Karpas-422 (cell line): Measurements from ENCODE around the gene FHIT. TPM values are rescaled to one million over a fixed set of nuclear protein-coding genes. Genes with fewer than 3 reads are reported as not detected.

Source experiments
- DNase-seq: peaks from one replicate; pipeline ENCODE4 v3.0.0-alpha.2; 2015
- H2AFZ ChIP-seq: fragments of 200-600 bp; sonication (generic); 2 replicates; pipeline ENCODE4 v1.6.1; 2014; ENCODE audit warnings: antibody characterized with exemption, low read length, mixed read lengths
- H3K27ac ChIP-seq: fragments of 200-600 bp; sonication (generic); 2 replicates; pipeline ENCODE4 v1.5.1; 2014; ENCODE audit warnings: mild to moderate bottlenecking, low read length, moderate library complexity
- H3K27me3 ChIP-seq: fragments of 200-600 bp; sonication (generic); 2 replicates; pipeline ENCODE4 v1.6.1; 2014; ENCODE audit warnings: low read length, mixed read lengths
- H3K36me3 ChIP-seq: fragments of 200-600 bp; sonication (generic); 2 replicates; pipeline ENCODE4 v1.6.1; 2014; ENCODE audit warnings: low read length, mixed read lengths; ENCODE audit not compliant: insufficient read depth
- H3K4me1 ChIP-seq: fragments of 200-600 bp; sonication (generic); 2 replicates; pipeline ENCODE4 v1.6.1; 2014; ENCODE audit warnings: mild to moderate bottlenecking, low read length, mixed read lengths
- H3K4me2 ChIP-seq: fragments of 200-600 bp; sonication (generic); 2 replicates; pipeline ENCODE4 v1.6.1; 2014; ENCODE audit warnings: low read length, low read depth, mild to moderate bottlenecking; ENCODE audit not compliant: poor library complexity, severe bottlenecking
- H3K4me3 ChIP-seq: fragments of 200-600 bp; sonication (generic); 2 replicates; pipeline ENCODE4 v1.5.1; 2014; ENCODE audit warnings: mild to moderate bottlenecking, antibody characterized with exemption, low read length, mixed read lengths
- H3K79me2 ChIP-seq: fragments of 200-600 bp; sonication (generic); 2 replicates; pipeline ENCODE4 v1.6.1; 2014; ENCODE audit warnings: mild to moderate bottlenecking, low read length, mixed read lengths
- H3K9ac ChIP-seq: fragments of 200-600 bp; sonication (generic); 2 replicates; pipeline ENCODE4 v1.6.0; 2014; ENCODE audit warnings: low read length
- H3K9me2 ChIP-seq: fragments of 200-600 bp; sonication (generic), shearing (Covaris generic); replicated peaks from 2 replicates; pipeline ENCODE4 v1.6.0; 2014; ENCODE audit warnings: mild to moderate bottlenecking, low read length, moderate library complexity; ENCODE audit not compliant: insufficient read depth
- H3K9me3 ChIP-seq: fragments of 300-700, 200-600 bp; sonication (generic); 2 replicates; pipeline ENCODE4 v1.6.1; 2014; ENCODE audit warnings: low read length, mixed read lengths
- H4K20me1 ChIP-seq: fragments of 200-600 bp; sonication (generic); 2 replicates; pipeline ENCODE4 v1.6.1; 2014; ENCODE audit warnings: mild to moderate bottlenecking, antibody characterized with exemption, low read length, low read depth; ENCODE audit not compliant: insufficient read depth
- total RNA-seq: library from RNA; depleted of rRNA; stranded (reverse); fragments of >200 nt; shearing (Covaris generic); gene quantifications from 2 replicates; pipeline ENCODE4 v1.2.3, GENCODE V29; 2014; ENCODE audit warnings: low replicate concordance

Gene FHIT
- total RNA-seq, 1 experiment from 2014 or later: not detected

- Histone ChIP-seq H3K36me3 (no peaks in the 10 kb centered on the region), H3K4me1 (no peaks in the 10 kb centered on the region), H3K27me3 (no peaks in the 10 kb centered on the region), H4K20me1 (no peaks in the 10 kb centered on the region), H3K4me3 (no peak overlapping the region), H3K9me3 (peaks cover 14% of the 10 kb centered on the region), H2AFZ (no peak overlapping the region), H3K4me2 (no peak overlapping the region), H3K9ac (no peak overlapping the region), H3K79me2 (no peaks in the 10 kb centered on the region), H3K9me2 (no peaks in the 10 kb centered on the region), H3K27ac (no peak overlapping the region)
- DNase-seq: no peak
Observed at GRCh38 chr3:60884005-60884404, 367.2 kb downstream of the FHIT start.

DNA sequence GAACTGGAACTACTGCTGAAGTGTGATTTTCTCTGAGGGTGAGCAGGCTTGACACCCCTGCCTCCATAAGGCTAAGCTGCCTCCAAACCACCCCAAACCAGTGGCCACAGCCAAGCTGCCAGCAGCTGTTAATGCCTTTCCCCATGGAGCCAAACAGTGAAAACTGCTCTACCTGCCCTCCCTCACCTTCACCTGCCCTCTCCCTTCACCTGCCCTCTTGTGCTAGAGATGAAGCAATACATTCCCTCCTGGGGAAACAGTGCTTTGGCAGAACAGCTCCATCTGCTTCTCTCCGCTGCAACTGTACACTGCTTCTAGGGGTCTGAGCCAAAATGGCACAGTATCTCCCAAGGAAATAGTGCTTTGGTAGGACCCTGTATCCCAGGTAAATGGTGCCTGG is 374.1 kb downstream of the FHIT start:
- H3K27me3 ChIP-seq: no peaks in the 10 kb centered on the region
- no peaks in the 10 kb centered on the region for H3K79me2 ChIP-seq
- H3K4me3 ChIP-seq: no peak overlapping the region
- no peak overlapping the region for H2AFZ ChIP-seq
- H3K36me3 ChIP-seq: no peaks in the 10 kb centered on the region
- H3K4me1 ChIP-seq: no peaks in the 10 kb centered on the region
- DNase-seq: no peak
- no peak overlapping the region for H3K9ac ChIP-seq
- no peak overlapping the region for H3K4me2 ChIP-seq
- H3K27ac ChIP-seq: no peak overlapping the region
- H3K9me2 ChIP-seq: no peaks in the 10 kb centered on the region
- H4K20me1 ChIP-seq: no peaks in the 10 kb centered on the region
- H3K9me3 ChIP-seq: peaks cover 29% of the 10 kb centered on the region

- H3K9me3 ChIP-seq: peaks cover 25% of the 10 kb centered on the region
- no peak overlapping the region for H2AFZ ChIP-seq
- DNase-seq: no peak
- no peak overlapping the region for H3K9ac ChIP-seq
- no peaks in the 10 kb centered on the region for H3K4me1 ChIP-seq
- no peaks in the 10 kb centered on the region for H3K9me2 ChIP-seq
- H3K27me3 ChIP-seq: no peaks in the 10 kb centered on the region
- H3K4me3 ChIP-seq: no peak overlapping the region
- H3K79me2 ChIP-seq: no peaks in the 10 kb centered on the region
- no peaks in the 10 kb centered on the region for H3K36me3 ChIP-seq
- no peak overlapping the region for H3K4me2 ChIP-seq
- no peaks in the 10 kb centered on the region for H4K20me1 ChIP-seq
- no peak overlapping the region for H3K27ac ChIP-seq
Observed at GRCh38 chr3:60870396-60870795, 380.9 kb downstream of the FHIT start.

- H2AFZ ChIP-seq: no peak overlapping the region
- no peaks in the 10 kb centered on the region for H3K4me1 ChIP-seq
- H3K9me2 ChIP-seq: no peaks in the 10 kb centered on the region
- no peak overlapping the region for H3K9ac ChIP-seq
- no peaks in the 10 kb centered on the region for H3K79me2 ChIP-seq
- no peak overlapping the region for H3K27ac ChIP-seq
- no peak overlapping the region for H3K4me3 ChIP-seq
- no peak for DNase-seq
- H4K20me1 ChIP-seq: no peaks in the 10 kb centered on the region
- no peak overlapping the region for H3K4me2 ChIP-seq
- peaks cover 23% of the 10 kb centered on the region for H3K9me3 ChIP-seq
- no peaks in the 10 kb centered on the region for H3K36me3 ChIP-seq
- H3K27me3 ChIP-seq: no peaks in the 10 kb centered on the region
Observed at GRCh38 chr3:60867200-60867599, 384.1 kb downstream of the FHIT start.

DNA sequence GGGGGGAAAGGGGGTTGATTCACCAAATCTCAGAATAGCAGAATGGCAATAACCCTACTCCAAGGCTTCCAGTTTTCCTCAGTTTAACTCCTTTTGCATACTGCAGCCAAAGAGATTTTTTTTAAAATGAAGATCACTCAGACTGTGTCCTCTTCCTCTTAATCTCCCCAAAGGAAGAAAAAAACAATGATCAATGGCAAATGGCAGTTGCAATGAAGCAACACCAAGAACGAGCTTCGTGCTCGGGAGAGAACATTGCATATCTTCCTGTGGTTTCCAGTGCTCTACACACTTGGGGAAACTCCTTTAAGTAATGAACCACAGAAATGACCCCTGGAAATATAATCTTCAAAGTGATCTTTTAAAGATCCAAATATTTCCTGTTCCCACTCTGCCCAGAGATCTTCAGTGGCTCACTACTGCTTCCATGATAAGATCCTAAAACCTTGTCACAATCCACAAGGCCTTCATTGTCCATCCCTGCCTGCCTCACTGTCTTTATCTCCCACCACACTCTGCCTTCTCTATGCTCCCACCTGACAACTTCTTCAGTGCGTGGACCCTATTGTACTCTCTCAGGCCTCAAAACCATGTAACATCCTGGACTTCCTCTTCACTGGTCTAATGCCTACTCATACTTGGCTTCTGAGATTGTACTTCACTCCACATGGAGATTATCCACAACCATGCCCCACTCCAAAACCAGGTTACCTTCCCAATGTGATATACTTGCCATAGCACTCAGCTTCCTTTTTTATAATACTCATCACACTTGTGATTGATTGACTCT is 394.8 kb downstream of the FHIT start:
- no peaks in the 10 kb centered on the region for H3K9me2 ChIP-seq
- no peak overlapping the region for H2AFZ ChIP-seq

GRCh38 chr3:60855250-60855649 is 396.0 kb downstream of the FHIT start:
- Histone ChIP-seq H3K27me3 (no peaks in the 10 kb centered on the region), H3K36me3 (no peaks in the 10 kb centered on the region), H3K9me2 (no peaks in the 10 kb centered on the region), H4K20me1 (no peaks in the 10 kb centered on the region), H3K4me1 (no peaks in the 10 kb centered on the region), H3K79me2 (no peaks in the 10 kb centered on the region), H3K9ac (no peak overlapping the region), H2AFZ (no peak overlapping the region), H3K9me3 (peaks cover 35% of the 10 kb centered on the region), H3K27ac (no peak overlapping the region), H3K4me2 (no peak overlapping the region), H3K4me3 (no peak overlapping the region)
- DNase-seq: no peak

More for the DNA sequence above, 394.8 kb downstream of the FHIT start:
- no peak overlapping the region for H3K27ac ChIP-seq
- H3K27me3 ChIP-seq: no peaks in the 10 kb centered on the region
- H3K4me1 ChIP-seq: no peaks in the 10 kb centered on the region
- H3K4me2 ChIP-seq: no peak overlapping the region
- no peak for DNase-seq
- no peaks in the 10 kb centered on the region for H3K36me3 ChIP-seq
- no peak overlapping the region for H3K9ac ChIP-seq
- no peaks in the 10 kb centered on the region for H3K79me2 ChIP-seq
- H4K20me1 ChIP-seq: no peaks in the 10 kb centered on the region
- H3K4me3 ChIP-seq: no peak overlapping the region
- H3K9me3 ChIP-seq: peaks cover 38% of the 10 kb centered on the region

DNA sequence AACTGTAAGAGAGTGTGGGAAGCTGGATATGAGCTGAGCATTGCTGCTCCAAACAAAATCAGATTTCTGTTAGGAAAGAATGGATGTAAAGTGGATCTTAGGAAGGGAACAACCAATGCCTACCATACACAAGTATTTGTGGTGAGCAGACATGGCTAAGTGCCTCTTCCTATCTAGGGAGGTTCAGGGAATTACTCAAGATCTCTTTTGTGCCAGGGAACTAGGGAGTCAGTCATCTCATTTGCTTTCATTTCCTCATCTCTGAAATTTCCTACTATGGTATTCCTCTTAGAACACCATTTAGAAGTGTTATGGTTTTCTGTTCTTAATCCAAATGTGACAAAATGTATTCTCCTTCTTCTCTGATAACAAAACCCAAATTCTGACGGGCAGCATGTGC is 396.5 kb downstream of the FHIT start:
- Histone ChIP-seq H3K4me2 (no peak overlapping the region), H3K9me2 (no peaks in the 10 kb centered on the region)

DNA sequence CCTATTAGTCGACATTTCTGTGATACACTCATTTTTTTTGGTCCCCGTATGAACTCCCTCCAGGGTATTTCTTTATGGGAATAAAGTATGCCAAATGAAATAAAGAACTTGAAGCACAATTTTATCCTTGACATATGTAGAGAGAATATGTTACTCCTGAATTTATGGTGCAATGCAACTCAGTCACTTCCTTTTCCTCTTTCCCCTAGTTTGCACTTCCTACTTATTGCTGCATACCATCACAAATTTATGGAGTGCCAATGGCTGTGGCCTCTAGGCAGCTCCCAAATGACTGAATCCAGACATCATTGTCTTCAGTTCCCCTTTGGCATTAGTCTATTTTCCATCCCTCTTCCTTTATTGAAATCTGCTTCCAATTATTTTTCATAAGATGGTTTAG is 403.5 kb downstream of the FHIT start:
- Histone ChIP-seq H4K20me1 (no peaks in the 10 kb centered on the region), H3K9me2 (no peaks in the 10 kb centered on the region), H3K4me3 (no peak overlapping the region), H3K4me2 (no peak overlapping the region), H3K36me3 (no peaks in the 10 kb centered on the region), H3K27ac (no peak overlapping the region), H3K79me2 (no peaks in the 10 kb centered on the region), H2AFZ (no peak overlapping the region), H3K9ac (no peak overlapping the region), H3K9me3 (peaks cover 26% of the 10 kb centered on the region), H3K4me1 (no peaks in the 10 kb centered on the region), H3K27me3 (no peaks in the 10 kb centered on the region)
- DNase-seq: no peak

More for the DNA sequence above, 396.5 kb downstream of the FHIT start:
- DNase-seq: no peak
- H2AFZ ChIP-seq: no peak overlapping the region
- no peak overlapping the region for H3K27ac ChIP-seq
- H3K79me2 ChIP-seq: no peaks in the 10 kb centered on the region
- no peaks in the 10 kb centered on the region for H4K20me1 ChIP-seq
- no peaks in the 10 kb centered on the region for H3K27me3 ChIP-seq
- H3K9ac ChIP-seq: no peak overlapping the region
- peaks cover 38% of the 10 kb centered on the region for H3K9me3 ChIP-seq
- no peak overlapping the region for H3K4me3 ChIP-seq
- H3K4me1 ChIP-seq: no peaks in the 10 kb centered on the region
- H3K36me3 ChIP-seq: no peaks in the 10 kb centered on the region
